ENCODE results near the gene CRIP3. TPM values are rescaled to one million over a fixed set of nuclear protein-coding genes. Genes with fewer than 3 reads are reported as not detected.

Gene CRIP3
- total and polyA plus RNA-seq, 2 of the 13 experiments (the other 11 are each of a cell fraction or from before 2014, with no cell fraction given), result 6.3 to 9.3 TPM

GRCh38 chr6:43267619-43268354 lies 40.8 kb downstream of the CRIP3 start (continued):
- TF ChIP-seq ARID4A (CRISPR knock-in tag; IDR thresholded peaks at IDR 0.05; ENCODE audit: borderline replicate concordance), result peak; percentile 93; the same call in 1 of the 2 replicates
- TF ChIP-seq ARID3A (IDR thresholded peaks at IDR 0.05; ENCODE audit: low read depth, low read length), result peak; percentile 62
- TF ChIP-seq ZNF781 (CRISPR knock-in tag; IDR thresholded peaks at IDR 0.05; ENCODE audit: borderline replicate concordance, not compliant biosample characterization), result peak; percentile 99
- peak; percentile 100 for TF ChIP-seq MED1 (CRISPR knock-in tag; IDR thresholded peaks at IDR 0.05)
- no peak for TF ChIP-seq ATF7 (IDR thresholded peaks at IDR 0.05)
- TF ChIP-seq ATF7 (CRISPR knock-in tag; IDR thresholded peaks at IDR 0.05), result peak; percentile 95
- TF ChIP-seq MBD4 (IDR thresholded peaks at IDR 0.05; ENCODE audit: borderline replicate concordance, low read length), result no peak
- TF ChIP-seq HNRNPL (IDR thresholded peaks at IDR 0.05; ENCODE audit: low read depth, low read length), result peak; percentile 90
- no peak for TF ChIP-seq ZNF251 (CRISPR knock-in tag; IDR thresholded peaks at IDR 0.05)
- TF ChIP-seq ZNF768 (CRISPR knock-in tag; IDR thresholded peaks at IDR 0.05), result peak; percentile 91
- TF ChIP-seq ZNF124 (CRISPR knock-in tag; IDR thresholded peaks at IDR 0.05), result peak; percentile 97
- peak; percentile 100 for TF ChIP-seq ZNF280D (CRISPR knock-in tag; IDR thresholded peaks at IDR 0.05)
- peak; percentile 99 for TF ChIP-seq BORCS8-MEF2B (CRISPR knock-in tag; IDR thresholded peaks at IDR 0.05)
- TF ChIP-seq ZFY (CRISPR knock-in tag; IDR thresholded peaks at IDR 0.05), result peak; percentile 68; the same call in 1 of the 2 replicates
- no peak for TF ChIP-seq NCOA5 (CRISPR knock-in tag; IDR thresholded peaks at IDR 0.05)
- TF ChIP-seq EED (CRISPR knock-in tag; IDR thresholded peaks at IDR 0.05), result peak; percentile 78; the same call in 1 of the 2 replicates
- no peak for TF ChIP-seq ARNT (IDR thresholded peaks at IDR 0.05)
- TF ChIP-seq DMTF1 (CRISPR knock-in tag; IDR thresholded peaks at IDR 0.05), result no peak
- no peak for TF ChIP-seq CENPT (CRISPR knock-in tag; IDR thresholded peaks at IDR 0.05; ENCODE audit: low read depth)
